Measurements from ENCODE around the gene DYNC2I2.

- TF ChIP-seq, protein P1, sequence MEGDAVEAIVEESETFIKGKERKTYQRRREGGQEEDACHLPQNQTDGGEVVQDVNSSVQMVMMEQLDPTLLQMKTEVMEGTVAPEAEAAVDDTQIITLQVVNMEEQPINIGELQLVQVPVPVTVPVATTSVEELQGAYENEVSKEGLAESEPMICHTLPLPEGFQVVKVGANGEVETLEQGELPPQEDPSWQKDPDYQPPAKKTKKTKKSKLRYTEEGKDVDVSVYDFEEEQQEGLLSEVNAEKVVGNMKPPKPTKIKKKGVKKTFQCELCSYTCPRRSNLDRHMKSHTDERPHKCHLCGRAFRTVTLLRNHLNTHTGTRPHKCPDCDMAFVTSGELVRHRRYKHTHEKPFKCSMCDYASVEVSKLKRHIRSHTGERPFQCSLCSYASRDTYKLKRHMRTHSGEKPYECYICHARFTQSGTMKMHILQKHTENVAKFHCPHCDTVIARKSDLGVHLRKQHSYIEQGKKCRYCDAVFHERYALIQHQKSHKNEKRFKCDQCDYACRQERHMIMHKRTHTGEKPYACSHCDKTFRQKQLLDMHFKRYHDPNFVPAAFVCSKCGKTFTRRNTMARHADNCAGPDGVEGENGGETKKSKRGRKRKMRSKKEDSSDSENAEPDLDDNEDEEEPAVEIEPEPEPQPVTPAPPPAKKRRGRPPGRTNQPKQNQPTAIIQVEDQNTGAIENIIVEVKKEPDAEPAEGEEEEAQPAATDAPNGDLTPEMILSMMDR (IDR thresholded peaks at IDR 0.05): no peak
- no peak for TF ChIP-seq POLR2A (IDR thresholded peaks at IDR 0.05)
These were observed 32.7 kb upstream of the DYNC2I2 start for GRCh38 chr9:128689293-128689774.

All from uterus (tissue), 2 donors.